Measurements from ENCODE around the gene ASPSCR1. TPM values are rescaled to one million over a fixed set of nuclear protein-coding genes. Genes with fewer than 3 reads are reported as not detected.

Gene ASPSCR1
- total RNA-seq, 1 donor from 2014 or later, result 55.5 TPM

GRCh38 chr17:82017612-82018151 is 40.3 kb downstream of the ASPSCR1 start:
- Mint-ChIP-seq H3K27me3 (no peaks in the 10 kb centered on the region), H3K4me3 (ENCODE audit: low read depth) (no peak overlapping the region), H3K36me3 (ENCODE audit: insufficient read depth) (peaks cover 2% of the 10 kb centered on the region), H3K9me3 (ENCODE audit: low read depth) (no peaks in the 10 kb centered on the region), H3K27ac (no peak overlapping the region), H3K4me1 (ENCODE audit: low read depth) (peaks cover 5% of the 10 kb centered on the region)
- no peak for TF ChIP-seq CTCF (IDR thresholded peaks at IDR 0.05; ENCODE audit: unreplicated experiment)
- DNase-seq (ENCODE audit: low spot score, unreplicated experiment), result no peak

GRCh38 chr17:82018152-82018988 is 40.9 kb downstream of the ASPSCR1 start:
- no peaks in the 10 kb centered on the region for H3K9me3 Mint-ChIP-seq (ENCODE audit: low read depth)
- no peak for DNase-seq (ENCODE audit: low spot score, unreplicated experiment)
- H3K27ac Mint-ChIP-seq, result peak overlapping the region; percentile 71
- H3K27me3 Mint-ChIP-seq, result no peaks in the 10 kb centered on the region
- peaks cover 5% of the 10 kb centered on the region for H3K4me1 Mint-ChIP-seq (ENCODE audit: low read depth)
- no peak overlapping the region for H3K4me3 Mint-ChIP-seq (ENCODE audit: low read depth)
- no peak for TF ChIP-seq CTCF (IDR thresholded peaks at IDR 0.05; ENCODE audit: unreplicated experiment)
- H3K36me3 Mint-ChIP-seq (ENCODE audit: insufficient read depth), result peaks cover 2% of the 10 kb centered on the region

GRCh38 chr17:82018989-82019689 is 41.7 kb downstream of the ASPSCR1 start:
- H3K9me3 Mint-ChIP-seq (ENCODE audit: low read depth), result no peaks in the 10 kb centered on the region
- no peak for DNase-seq (ENCODE audit: low spot score, unreplicated experiment)
- peaks cover 10% of the 10 kb centered on the region for H3K4me1 Mint-ChIP-seq (ENCODE audit: low read depth)
- TF ChIP-seq CTCF (IDR thresholded peaks at IDR 0.05; ENCODE audit: unreplicated experiment), result no peak
- no peak overlapping the region for H3K27ac Mint-ChIP-seq
- no peaks in the 10 kb centered on the region for H3K27me3 Mint-ChIP-seq
- H3K36me3 Mint-ChIP-seq (ENCODE audit: insufficient read depth), result peaks cover 2% of the 10 kb centered on the region
- H3K4me3 Mint-ChIP-seq (ENCODE audit: low read depth), result no peak overlapping the region

- no peaks in the 10 kb centered on the region for H3K9me3 Mint-ChIP-seq (ENCODE audit: low read depth)
- H3K36me3 Mint-ChIP-seq (ENCODE audit: insufficient read depth), result peaks cover 2% of the 10 kb centered on the region
- peak; percentile 65 for DNase-seq (ENCODE audit: low spot score, unreplicated experiment)
- H3K27ac Mint-ChIP-seq, result no peak overlapping the region
- H3K27me3 Mint-ChIP-seq, result no peaks in the 10 kb centered on the region
- H3K4me1 Mint-ChIP-seq (ENCODE audit: low read depth), result peaks cover 11% of the 10 kb centered on the region
- peak overlapping the region; percentile 14 for H3K4me3 Mint-ChIP-seq (ENCODE audit: low read depth)
- TF ChIP-seq CTCF (IDR thresholded peaks at IDR 0.05; ENCODE audit: unreplicated experiment), result peak; percentile 74
Measured at GRCh38 chr17:82019690-82020571, 42.5 kb downstream of the ASPSCR1 start.

All from progenitor cell of endocrine pancreas (in vitro differentiated cells).